HG03378 (cell line): ENCODE results near the gene NFYC.
"Not testable (repeated sequence)": the region's sequence is repeated elsewhere in the genome, so short reads cannot be mapped to it uniquely, and the experiment has no call there.

Experiments used
- ATAC-seq: cut with Tn5 transposase; IDR thresholded peaks from one replicate; pipeline ENCODE4 v1.9.1; 2021; ENCODE audit warnings: mild to moderate bottlenecking, moderate library complexity; ENCODE audit not compliant: unreplicated experiment

Gene NFYC

DNA sequence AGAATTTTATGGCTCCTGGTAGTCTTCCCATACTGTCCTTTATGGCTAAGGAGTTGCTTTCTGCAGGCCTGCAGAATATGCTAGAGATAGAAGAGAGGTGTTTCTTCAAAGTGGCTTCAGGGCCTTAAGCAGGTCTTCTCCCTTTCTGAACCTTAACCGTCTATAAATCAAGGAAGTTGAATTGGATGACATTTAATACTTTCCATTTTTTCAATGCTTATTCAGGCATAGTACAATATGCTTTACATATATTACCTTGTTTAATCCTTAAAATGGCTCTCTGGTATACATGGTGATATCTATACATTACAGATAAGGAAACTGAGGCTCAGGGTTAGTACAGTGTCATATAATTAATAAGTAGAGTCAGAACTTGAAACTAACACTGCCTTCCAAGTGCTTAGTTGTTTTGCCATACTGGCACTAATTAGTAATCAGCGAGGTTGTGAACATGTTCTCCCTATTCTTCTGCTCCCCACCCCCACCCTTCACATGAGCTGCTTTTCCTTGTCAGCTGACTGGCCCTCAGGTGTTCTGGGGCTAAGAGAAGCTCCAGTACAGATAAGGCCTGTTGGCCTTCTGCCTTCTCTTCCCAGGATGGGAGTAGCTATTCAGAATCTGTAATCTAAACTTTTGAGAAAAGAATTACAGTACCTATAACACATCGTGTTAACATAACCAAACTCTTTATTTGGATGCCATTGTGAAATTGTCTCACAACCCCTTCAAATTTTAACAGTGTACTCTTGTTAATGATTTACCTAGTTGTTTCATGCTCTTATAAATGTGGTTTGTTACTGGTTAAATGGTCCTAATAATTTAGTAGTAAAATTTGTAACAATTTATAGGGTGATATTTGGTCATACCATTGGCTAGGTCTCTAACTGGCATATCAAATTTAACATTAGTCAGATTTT is 13.6 kb downstream of the NFYC start:
- no peak for ATAC-seq

DNA sequence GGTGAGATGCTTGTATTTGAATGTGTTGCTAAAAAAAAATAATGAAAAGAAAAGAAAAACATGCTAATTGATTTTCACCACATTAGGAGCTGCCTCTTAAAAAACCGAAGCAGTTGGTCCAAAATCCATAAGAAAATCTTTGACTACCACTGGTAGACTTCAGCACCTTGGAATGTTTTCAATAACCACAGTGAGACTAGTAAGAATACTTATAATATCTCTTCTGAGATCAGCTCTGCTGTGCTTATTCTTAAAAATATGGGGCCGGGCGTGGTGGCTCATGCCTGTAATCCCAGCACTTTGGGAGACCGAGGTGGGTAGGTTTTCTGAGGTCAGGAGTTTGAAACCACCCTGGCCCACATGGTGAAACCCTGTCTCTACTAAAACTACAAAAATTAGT is 15.1 kb downstream of the NFYC start:
- no peak for ATAC-seq

GRCh38 chr1:40708750-40709099 is 17.2 kb downstream of the NFYC start:
- peak; percentile 56 for ATAC-seq

DNA sequence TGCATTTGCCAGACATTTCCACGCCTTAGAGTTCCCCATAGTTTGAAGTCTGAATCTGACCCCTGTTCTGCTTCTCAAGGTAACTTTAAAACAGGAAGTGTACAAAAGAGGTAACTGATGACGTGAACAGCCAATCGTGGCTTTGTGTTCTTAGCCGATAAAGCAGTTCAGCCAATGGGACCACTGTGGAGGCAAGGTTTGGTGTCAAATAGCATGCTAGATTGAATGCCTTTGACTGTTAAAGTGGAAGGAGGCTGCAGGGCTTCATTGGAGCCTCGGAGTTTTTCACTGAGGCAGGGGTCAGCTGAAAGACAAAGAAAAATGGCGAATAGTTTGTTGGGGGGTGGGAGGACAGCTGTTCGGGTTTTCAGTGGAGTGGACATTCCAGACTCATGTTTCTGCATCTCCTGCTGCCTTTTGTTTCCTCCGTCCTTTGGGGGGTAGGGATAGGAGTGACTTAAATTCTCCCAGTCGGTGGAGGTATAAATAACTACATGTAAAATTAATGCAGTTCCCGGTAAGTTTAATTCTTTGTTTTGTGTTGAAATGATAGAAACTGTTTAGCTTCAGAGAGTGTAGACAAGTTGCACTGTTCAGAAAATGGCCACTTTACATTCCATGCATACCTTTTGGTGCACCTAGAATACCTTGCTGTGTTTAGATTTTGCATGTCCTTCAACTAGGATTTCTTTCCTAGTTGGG is 17.7 kb downstream of the NFYC start:
- peak; percentile 77 for ATAC-seq

- ATAC-seq, result no peak
These were observed 18.3 kb downstream of the NFYC start for GRCh38 chr1:40709802-40710278.

- ATAC-seq, result no peak
These were observed 19.2 kb downstream of the NFYC start for GRCh38 chr1:40710581-40711315.

DNA sequence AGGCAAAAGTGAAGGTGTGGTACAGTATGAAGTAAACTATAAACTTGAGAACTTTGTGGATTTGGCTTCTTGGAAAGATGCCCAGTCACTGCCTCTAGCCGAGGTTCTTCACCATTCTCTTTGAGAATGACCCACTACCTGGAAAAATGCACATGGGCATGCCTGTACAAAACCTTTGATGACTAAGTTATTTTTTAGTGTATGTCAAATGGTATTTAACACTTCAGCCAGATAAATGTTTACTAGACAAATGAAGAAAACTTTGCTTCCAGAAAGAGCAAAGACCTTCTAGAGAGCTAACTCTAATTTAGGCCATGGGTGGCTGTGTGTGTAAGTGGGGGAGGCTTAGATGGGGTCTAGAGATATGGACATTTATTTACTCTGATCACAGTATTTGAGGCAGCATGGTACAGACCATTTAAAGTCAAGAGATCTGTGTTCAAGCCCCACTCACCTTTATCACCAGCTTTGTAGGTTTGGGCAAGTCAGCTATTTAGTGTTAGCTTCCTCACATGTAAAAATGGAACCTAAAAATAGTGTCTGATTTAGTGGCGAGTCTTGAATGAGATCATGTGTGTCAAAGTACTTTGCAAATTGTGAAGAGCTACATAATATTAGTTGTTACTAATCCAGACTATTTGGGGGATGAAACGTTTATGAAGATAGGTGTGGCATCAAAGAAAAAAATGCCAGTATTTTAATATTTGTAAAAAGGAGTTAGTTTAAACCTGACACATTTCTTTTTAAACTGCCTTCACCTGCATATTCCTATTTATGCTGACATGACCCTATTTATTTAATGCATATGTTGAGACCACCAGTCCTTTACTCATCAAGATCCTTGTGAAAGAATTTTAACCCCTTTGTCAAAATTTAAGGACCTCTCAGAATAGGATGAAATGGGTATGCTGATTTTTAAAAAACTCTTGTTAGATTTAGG is 20.2 kb downstream of the NFYC start:
- no peak for ATAC-seq

DNA sequence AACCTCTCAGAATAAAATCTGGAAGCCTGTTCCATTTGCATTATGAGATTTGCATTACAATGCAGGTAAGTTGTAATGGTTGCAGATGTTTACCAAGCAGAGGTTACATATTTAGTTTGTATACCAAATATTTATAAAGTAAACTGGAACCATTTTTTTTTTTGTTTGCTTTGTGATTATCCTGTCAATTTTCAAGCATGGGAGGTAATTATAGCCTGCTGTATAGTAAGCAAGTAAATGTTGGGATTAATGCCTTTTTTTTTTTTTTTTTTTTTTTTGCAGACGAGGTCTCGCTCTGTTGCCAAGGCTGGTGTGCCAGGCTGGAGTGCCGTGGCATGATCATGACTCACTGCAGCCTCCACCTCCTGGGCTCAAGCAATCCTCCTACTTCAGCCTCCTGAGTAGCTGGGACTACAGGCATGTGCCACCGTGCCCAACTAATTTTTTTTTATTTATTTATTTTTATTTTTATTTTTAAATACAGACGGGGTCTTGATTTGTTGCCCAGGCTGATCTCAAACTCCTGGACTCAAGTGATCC is 21.0 kb downstream of the NFYC start:
- no peak for ATAC-seq

DNA sequence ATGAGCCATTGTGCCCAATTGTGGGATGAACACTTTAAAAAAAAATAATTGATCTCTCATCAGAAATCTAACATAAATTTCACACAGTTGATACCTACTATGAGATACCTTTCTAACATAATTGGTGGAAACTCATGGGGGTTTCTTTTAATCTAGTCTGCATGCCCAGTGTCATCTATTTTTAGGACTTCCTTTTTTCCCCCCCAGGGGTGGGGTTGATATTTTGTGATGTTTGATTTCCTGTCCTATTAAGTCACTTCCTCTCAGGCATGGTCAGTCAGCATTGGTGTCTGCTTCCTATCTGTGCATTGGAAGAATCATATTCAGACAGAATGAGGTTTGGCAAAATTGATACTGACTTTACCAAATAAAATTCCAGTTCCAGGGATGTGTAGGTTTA is 21.5 kb downstream of the NFYC start:
- ATAC-seq, result no peak

DNA sequence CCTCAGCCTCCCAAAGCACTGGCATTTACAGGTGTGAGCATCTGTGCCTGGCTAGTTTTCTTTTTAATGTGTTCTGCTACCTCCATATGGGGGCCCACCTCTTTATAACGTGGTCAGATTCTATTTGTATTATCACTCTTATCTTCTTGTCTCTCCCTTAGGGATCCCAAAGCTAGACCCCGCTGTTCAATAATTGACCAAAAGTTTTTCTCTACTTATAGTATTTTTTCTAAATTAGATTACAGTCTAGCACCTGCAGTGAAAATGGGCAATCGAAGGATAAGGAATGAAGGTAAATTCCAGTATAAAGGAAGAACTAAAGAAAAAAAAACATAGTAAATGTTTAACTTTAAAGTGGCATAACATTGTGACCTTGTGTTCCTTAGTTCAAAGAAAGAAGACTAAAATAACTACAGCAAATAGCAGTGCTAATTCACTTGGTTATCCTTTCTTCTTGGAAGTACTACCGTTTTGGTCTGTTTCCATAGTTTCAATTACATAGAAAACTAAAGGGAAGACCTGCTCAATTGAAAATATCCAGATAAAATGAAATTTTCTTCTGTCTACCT is 24.1 kb downstream of the NFYC start:
- no peak for ATAC-seq

- no peak for ATAC-seq
These were observed 25.6 kb downstream of the NFYC start for GRCh38 chr1:40717065-40717464.

GRCh38 chr1:40717955-40718354 is 26.5 kb downstream of the NFYC start:
- ATAC-seq, result no peak

DNA sequence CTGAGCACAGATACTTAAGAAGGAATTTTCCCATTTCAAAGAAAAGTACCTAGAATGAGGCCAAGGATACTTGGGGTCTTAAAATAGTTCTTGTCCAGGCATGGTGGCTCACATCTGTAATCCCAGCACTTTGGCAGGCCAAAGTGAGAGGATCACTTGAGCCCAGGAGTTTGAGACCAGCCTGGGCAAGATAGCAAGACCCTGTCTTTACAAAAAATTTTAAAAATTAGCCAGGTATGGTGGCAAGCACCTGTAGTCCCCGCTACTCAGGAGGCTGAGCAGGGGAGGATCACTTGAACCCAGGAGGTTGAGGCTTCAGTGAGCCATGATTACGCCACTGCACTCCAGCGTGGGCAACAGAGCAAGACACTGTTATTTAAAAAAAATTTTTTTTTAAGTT is 29.0 kb downstream of the NFYC start:
- ATAC-seq, result no peak

- no peak for ATAC-seq
These were observed 31.1 kb downstream of the NFYC start for GRCh38 chr1:40722622-40723021.

DNA sequence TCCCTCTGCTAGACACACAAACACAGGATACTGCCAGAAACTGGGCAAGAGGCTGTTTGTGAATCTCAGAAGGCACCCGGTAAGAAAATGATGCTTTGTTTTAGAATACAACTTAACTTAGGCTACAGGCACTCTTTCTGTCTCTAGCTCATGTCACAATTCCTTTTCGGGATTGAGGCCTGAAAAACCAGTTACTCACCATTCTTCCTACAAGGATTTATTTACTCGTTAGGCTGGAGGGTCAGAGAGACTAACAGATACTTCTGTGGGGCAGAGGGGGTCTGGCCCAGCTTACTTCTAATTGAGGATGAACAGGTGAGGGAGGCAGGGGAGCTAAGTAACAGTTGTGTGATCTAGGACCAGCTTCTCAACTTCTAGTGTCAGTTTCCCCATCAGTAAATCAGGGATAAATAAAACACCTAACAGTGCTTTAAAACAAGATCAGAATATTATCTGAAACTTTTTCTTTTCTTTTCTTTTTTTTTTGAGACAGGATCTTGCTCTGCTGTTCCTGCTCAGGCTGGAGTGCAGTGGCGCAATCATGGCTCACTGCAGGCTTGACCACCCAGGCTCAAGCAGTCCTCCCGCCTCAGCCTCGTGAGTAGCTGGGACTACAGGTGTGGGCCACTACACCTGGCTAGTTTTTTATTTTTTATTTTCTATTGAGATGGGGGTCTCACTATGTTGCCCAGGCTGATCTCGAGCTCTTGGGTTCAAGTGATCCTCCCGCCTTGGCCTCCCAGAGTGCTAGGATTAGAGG is 31.9 kb downstream of the NFYC start:
- no peak for ATAC-seq

- not testable (repeated sequence) for ATAC-seq
These were observed 36.2 kb downstream of the NFYC start for GRCh38 chr1:40727662-40728061.

DNA sequence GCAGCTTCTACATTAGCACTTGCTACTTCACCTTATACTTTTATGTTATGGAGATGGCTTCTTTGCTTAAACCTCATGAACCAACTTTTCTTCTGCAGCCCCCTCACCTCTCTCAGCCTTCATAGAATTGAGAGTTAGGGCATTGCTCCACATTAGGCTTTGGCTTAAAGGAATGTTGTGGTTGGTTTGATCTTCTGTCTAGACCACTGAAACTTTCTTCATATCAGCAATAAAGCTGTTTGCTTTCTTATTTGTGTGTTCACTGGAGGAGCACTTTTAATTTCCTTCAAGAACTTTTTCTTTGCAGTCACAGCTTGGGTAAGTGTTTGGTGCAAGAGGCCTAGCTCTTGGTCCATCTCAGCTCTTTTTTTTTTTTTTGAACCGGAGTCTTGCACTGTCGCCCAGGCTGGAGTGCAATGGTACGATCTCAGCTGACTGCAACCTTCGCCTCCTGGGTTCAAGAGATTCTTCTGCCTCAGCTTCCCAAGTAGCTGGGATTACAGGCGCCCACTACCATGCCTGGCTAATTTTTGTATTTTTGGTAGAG is 37.9 kb downstream of the NFYC start:
- not testable (repeated sequence) for ATAC-seq

DNA sequence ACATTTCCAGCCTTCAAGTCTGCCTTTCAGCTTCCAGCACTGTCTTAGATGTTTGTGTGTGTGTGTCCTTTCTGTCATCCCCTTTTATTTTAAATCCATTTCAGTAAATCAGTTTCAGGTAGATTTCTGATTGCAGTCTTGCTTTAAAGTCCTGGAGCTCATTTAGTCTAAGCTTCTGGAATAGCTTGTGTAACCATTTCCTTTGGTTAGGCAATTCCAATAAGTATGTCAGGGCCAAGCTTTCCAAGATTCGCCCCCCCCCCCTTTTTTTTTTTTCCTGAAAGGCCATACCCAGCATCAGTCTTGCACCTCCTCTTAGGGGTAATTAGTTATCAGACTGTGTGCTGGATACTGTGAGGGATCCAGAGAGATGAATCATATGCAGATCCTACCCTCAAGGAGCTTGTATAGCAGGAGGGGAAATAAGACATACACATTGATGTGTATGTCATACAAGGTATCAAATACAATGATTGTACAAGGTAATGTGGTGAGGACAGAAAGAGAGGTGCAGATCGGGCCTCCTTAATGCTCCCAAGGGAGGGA is 41.3 kb downstream of the NFYC start:
- no peak for ATAC-seq
